ENCODE data around the gene STEAP3.

GRCh38 chr2:119192893-119193292 is 30.7 kb upstream of the STEAP3 start:
- TF ChIP-seq TAF1 (IDR thresholded peaks at IDR 0.05; ENCODE audit: borderline replicate concordance, insufficient read depth, low read length) = no peak
- TF ChIP-seq FOXP2 (optimal IDR thresholded peaks at IDR 0.05; ENCODE audit: borderline replicate concordance, extremely low read depth, extremely low read length, insufficient read depth) = no peak

Measured in PFSK-1 (cell line).